WTC11 (cell line): ENCODE data around the gene ACVR1.

ENCODE experiments used
- ELF4 ChIP-seq: sonication (generic); formaldehyde crosslinking; IDR thresholded peaks from 2 replicates; pipeline ENCODE4 v1.8.1; 2022; ENCODE audit warnings: low read depth, mild to moderate bottlenecking, moderate library complexity, missing genetic modification reagents
- JUN ChIP-seq: sonication (generic); formaldehyde crosslinking; IDR thresholded peaks from 2 replicates; pipeline ENCODE4 v1.8.0; 2023; ENCODE audit warnings: mild to moderate bottlenecking, missing genetic modification reagents
- TEAD4 ChIP-seq: sonication (generic); formaldehyde crosslinking; IDR thresholded peaks from 2 replicates; pipeline ENCODE4 v1.8.0; 2022; ENCODE audit warnings: mild to moderate bottlenecking, missing genetic modification reagents
- ZNF317 ChIP-seq: sonication (generic); formaldehyde crosslinking; IDR thresholded peaks from 2 replicates; pipeline ENCODE4 v1.8.1; 2023; ENCODE audit warnings: low read depth, mild to moderate bottlenecking, moderate library complexity, missing genetic modification reagents, borderline replicate concordance
- ZNF423 ChIP-seq: fragments of 250-450 bp; sonication (Bioruptor Pico); IDR thresholded peaks from 2 replicates; pipeline ENCODE4 v2.1.2; 2022; ENCODE audit warnings: mild to moderate bottlenecking, moderate library complexity
- TF ChIP-seq, protein P1 (sequence below): sonication (generic); formaldehyde crosslinking; IDR thresholded peaks from 2 replicates; pipeline ENCODE4 v1.8.1; 2023; ENCODE audit warnings: mild to moderate bottlenecking, missing genetic modification reagents, moderate library complexity
- TF ChIP-seq, protein P2 (sequence below): fragments of 200-600 bp; IDR thresholded peaks from 2 replicates; pipeline ENCODE4 v1.8.0; 2022; ENCODE audit warnings: antibody characterized with exemption
- TF ChIP-seq, protein P3 (sequence below): sonication (generic); formaldehyde crosslinking; conservative IDR thresholded peaks from 2 replicates; pipeline ENCODE4 v1.8.1; 2022; ENCODE audit warnings: mild to moderate bottlenecking, missing genetic modification reagents

DNA sequence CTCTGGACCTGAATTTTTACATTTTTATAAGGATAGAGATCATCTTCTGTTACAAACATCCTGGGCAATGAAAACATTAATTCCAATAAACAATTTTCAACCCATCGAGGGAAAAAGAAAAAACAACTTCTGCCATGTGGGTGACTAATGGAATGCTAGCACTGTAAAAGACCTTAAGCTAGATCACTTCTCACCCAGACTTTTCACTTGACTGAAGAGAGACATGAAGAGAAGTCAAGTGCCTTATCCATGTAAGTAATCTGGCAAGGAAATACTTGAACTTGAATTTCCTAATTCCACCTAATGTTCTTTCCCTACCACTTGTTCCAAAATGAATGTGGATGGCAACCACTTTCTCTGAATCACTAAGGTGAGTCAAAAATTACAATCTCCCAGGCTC lies 149.2 kb downstream of the ACVR1 start:
- TF ChIP-seq JUN (CRISPR knock-in tag) (no peak), TEAD4 (CRISPR knock-in tag) (no peak), ELF4 (CRISPR knock-in tag) (no peak), ZNF423 (CRISPR knock-in tag) (no peak), ZNF317 (CRISPR knock-in tag) (no peak)
- TF ChIP-seq, protein P1, sequence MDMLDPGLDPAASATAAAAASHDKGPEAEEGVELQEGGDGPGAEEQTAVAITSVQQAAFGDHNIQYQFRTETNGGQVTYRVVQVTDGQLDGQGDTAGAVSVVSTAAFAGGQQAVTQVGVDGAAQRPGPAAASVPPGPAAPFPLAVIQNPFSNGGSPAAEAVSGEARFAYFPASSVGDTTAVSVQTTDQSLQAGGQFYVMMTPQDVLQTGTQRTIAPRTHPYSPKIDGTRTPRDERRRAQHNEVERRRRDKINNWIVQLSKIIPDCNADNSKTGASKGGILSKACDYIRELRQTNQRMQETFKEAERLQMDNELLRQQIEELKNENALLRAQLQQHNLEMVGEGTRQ (CRISPR knock-in tag) = no peak
- TF ChIP-seq, protein P2, sequence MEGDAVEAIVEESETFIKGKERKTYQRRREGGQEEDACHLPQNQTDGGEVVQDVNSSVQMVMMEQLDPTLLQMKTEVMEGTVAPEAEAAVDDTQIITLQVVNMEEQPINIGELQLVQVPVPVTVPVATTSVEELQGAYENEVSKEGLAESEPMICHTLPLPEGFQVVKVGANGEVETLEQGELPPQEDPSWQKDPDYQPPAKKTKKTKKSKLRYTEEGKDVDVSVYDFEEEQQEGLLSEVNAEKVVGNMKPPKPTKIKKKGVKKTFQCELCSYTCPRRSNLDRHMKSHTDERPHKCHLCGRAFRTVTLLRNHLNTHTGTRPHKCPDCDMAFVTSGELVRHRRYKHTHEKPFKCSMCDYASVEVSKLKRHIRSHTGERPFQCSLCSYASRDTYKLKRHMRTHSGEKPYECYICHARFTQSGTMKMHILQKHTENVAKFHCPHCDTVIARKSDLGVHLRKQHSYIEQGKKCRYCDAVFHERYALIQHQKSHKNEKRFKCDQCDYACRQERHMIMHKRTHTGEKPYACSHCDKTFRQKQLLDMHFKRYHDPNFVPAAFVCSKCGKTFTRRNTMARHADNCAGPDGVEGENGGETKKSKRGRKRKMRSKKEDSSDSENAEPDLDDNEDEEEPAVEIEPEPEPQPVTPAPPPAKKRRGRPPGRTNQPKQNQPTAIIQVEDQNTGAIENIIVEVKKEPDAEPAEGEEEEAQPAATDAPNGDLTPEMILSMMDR = no peak
- TF ChIP-seq, protein P3, sequence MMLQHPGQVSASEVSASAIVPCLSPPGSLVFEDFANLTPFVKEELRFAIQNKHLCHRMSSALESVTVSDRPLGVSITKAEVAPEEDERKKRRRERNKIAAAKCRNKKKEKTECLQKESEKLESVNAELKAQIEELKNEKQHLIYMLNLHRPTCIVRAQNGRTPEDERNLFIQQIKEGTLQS = no peak
